Right lobe of liver (tissue), 4 donors: ENCODE measurements around the gene MACROD2.

ENCODE experiments used
- CTCF ChIP-seq, 4 donors: fragments of 200-600 bp in 3 of 4; fragments of 450-650 bp in 1 of 4; IDR thresholded peaks; one replicate each; pipeline versions ENCODE4 v1.5.1 to v1.8.0; 2016 to 2022; ENCODE audit warnings: antibody characterized with exemption in 4 of 4, mild to moderate bottlenecking in 2 of 4
- POLR2A ChIP-seq: fragments of 450-650 bp; IDR thresholded peaks from one replicate; pipeline ENCODE4 v1.6.1; 2017; ENCODE audit warnings: antibody characterized with exemption, mild to moderate bottlenecking
- donor health status: DM: no; HTN: no; CAD: no.
- donor health status: DM: no; HTN: no; CAD: no.
- donor health status: DM: no; HTN: yes; CAD: no.

- TF ChIP-seq POLR2A: no peak
- no peak for TF ChIP-seq CTCF (IDR thresholded peaks at IDR 0.05)
Observed at GRCh38 chr20:15628851-15629353, 1633.6 kb downstream of the MACROD2 start.
